HG02763 (cell line): ENCODE data around the gene N4BP2L2.

Source experiments
- ATAC-seq: cut with Tn5 transposase; IDR thresholded peaks from one replicate; pipeline ENCODE4 v1.9.1; 2021; ENCODE audit warnings: mild to moderate bottlenecking, moderate library complexity; ENCODE audit not compliant: unreplicated experiment

The N4BP2L2 gene

DNA sequence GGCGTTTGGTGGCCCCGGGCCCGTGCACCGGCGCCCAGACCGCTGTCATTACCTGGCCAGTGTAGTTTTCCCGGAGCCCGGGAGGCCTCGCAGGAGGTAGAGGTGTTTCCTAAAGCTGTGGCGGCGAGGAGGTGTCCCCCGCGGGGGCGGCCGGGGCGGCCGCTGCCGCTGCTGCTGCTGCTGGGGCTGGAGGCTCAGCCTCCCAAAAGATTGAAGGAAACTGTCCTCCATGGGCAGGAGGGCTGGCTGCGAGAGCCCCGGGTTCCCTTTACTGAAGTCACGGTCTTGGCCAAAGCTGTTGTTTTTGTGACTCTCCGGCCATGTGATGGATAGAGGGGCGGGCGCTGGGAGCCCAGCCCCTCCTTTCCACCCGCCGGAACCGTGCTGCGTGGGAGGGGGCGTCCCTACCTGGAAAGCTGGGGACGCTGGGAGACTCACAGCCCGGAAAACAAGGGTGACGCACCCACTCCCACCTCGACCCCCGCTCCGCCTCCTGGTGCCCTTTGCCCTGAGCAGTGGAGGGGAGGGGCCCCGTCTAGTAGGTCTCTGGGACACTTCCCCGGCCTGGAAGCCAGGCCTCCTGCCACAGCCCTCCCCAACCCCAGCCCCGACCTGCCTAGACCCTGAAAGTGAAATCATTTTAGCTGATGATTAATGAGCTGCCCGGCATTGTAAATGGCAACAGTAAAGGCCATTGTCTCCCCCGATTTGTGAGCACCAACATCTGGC is 110.6 kb downstream of the N4BP2L2 start, which contains the start of gene N4BP2L1:
Gene N4BP2L1 (minus strand): TSS at position 279 of the 729 bp plus-strand sequence. CDS start 48 bp downstream, at position 231.
- ATAC-seq: peak; percentile 74

DNA sequence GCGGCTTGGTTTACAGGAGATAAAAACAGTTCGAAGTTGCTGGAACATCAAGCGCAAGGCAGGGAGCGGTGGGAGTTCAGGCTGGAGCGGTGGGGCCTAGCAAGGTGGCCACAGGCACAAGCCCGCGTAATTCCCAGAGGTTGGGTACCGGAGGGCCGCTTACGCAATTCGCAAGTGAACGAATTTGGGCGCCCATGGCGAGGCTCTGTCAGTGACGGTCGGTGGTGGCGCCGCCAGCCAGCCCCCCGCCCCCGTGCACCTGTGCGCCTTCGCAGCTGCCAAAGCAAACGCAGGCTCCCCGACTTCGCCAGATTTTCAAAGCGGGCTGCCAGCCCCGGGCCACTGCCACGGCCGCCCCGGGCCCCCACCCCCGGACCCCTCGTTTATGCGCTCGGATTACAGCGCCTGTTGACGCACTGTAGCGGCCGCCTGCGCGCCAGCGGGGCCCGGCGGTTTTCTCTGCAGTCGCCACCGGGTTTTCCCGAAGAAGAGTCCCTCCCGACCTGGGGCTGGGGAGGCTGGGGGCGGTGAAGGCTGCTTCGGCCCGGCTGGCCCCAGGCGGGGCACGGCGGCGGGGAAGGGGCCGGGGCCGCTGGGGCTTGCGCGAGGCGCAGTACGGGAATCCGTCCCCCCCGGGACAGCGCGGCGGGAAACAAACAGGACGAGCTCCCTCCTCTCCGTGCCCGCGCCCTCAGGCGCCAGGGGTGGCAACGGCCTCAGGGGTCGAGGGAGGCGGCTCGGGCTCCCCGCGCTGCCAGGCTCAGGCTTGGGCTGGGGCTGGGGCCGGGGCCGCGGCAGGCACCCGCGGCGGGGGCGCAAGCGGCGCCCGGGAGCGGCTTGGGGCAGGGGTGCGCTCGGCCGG is 111.4 kb downstream of the N4BP2L2 start:
- ATAC-seq: peak; percentile 9

GRCh38 chr13:32426191-32426989 is 112.2 kb downstream of the N4BP2L2 start:
- ATAC-seq: peak; percentile 29

DNA sequence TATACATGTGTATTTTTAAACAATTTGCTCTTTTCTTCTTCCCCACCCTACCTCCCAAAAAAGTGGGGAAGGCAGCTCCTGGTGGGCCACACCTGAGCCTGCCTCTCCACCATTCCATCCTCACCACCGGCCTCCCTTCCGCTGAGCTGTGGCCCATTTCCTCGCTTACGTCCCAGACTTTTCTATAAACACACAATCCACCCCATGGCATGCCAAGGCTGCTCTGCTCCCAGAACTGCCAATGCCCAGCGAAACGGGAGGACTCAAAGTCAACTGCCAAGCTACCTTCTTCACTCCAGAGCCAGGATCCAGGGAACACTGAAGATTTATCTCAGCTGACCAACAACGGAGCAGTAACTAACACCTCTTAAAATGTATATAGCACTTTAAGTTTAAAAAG is 113.4 kb downstream of the N4BP2L2 start:
- no peak for ATAC-seq

- no peak for ATAC-seq
Observed at GRCh38 chr13:32423592-32423991, 115.0 kb downstream of the N4BP2L2 start.

GRCh38 chr13:32419862-32420261 is 118.7 kb downstream of the N4BP2L2 start:
- ATAC-seq: no peak

DNA sequence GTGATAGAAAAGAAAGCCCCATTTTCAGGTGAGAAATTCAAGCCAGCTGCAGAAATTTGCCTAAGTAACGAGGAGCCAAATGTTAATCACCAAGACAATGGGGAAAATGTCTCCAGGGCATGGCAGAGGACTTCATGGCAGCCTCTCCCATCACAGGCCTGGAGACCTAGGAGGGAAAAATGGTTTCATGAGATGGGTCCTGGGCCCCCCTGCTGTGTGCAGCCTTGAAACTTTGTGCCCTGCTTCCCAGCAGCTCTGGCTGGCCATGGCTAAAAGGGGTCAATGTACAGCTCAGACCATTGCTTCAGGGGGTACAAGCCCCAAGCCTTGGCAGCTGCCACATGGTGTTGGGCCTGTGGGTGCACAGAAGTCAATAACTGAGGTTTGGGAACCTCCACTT is 120.6 kb downstream of the N4BP2L2 start:
- no peak for ATAC-seq

DNA sequence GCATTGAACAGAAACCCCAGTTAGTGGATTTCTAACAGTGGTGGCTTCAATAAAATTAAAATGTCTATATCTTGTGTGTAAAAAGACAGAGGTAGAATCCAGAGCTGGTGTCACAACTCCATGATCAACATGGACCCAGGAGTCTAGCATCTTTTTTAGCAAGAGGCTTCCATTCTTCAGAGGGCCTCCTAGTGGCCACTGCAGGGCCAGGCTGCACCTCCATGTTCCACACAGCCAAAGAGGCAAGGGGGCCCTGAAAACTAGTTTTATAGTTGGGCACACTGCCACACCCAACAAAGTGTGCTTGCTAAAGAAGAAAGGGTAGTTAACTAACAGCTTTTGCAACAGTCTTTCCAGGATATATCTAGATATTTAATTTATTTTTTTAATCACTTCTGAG is 123.6 kb downstream of the N4BP2L2 start:
- no peak for ATAC-seq

DNA sequence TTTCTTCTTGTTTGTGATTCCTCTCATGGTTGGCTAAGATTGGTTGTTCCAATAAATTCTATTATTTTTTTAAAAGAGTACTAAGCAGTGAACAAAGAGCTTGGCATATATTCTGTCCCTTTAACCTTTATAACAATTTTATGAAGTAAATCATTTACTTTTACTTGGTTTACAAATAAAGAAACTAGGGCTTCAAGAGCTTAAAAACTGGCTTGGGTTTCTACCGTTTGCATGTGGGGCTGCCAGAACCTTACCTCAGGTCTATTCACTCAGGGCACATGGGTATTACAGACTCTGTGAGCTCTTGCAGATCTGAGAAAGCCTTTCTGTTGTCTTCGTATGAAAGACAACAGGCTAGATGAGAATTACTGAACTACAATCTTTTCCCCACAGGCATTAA is 124.0 kb downstream of the N4BP2L2 start:
- ATAC-seq: no peak

- ATAC-seq: no peak
Observed at GRCh38 chr13:32413284-32413683, 125.3 kb downstream of the N4BP2L2 start.

GRCh38 chr13:32409561-32410421 is 128.8 kb downstream of the N4BP2L2 start:
- no peak for ATAC-seq

DNA sequence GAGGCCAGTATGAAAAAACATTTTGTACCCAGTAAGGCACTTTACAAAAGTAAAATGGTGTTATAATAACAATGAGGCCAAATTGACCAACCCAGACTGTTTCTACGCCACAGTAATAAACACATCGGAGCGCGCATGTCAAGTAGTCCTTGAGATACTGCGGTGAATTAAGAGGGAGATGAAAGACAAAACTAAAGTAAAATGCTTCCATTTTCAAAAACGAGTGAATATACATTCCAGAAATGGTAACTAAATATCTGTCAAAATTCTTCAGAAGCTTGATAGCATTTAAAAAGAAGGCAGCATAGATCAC is 129.6 kb downstream of the N4BP2L2 start:
- ATAC-seq: no peak

- no peak for ATAC-seq
Observed at GRCh38 chr13:32408296-32409000, 130.1 kb downstream of the N4BP2L2 start.

GRCh38 chr13:32407854-32408253 is 130.7 kb downstream of the N4BP2L2 start:
- ATAC-seq: no peak

DNA sequence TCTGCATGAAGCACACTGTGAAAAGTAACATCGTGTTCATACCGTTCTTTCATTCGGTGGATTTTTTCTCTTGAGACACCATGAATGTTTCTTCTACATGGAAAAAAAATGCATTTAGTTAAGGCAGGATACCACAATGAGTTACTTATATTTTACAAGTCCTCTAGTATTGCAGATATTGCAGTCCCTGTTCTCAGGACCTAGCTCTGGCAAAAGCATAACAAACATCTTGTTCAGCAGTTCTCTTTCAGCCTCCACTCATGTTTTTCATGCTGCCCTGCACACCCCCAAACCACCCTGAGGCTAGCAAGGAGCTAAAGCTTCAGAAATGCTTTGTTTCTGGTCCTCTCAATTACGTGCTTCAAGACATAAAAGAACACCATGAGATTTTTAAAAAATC is 135.5 kb downstream of the N4BP2L2 start:
- ATAC-seq: no peak

- ATAC-seq: no peak
Observed at GRCh38 chr13:32391101-32391619, 147.4 kb downstream of the N4BP2L2 start.

- no peak for ATAC-seq
Observed at GRCh38 chr13:32390484-32390883, 148.1 kb downstream of the N4BP2L2 start.

DNA sequence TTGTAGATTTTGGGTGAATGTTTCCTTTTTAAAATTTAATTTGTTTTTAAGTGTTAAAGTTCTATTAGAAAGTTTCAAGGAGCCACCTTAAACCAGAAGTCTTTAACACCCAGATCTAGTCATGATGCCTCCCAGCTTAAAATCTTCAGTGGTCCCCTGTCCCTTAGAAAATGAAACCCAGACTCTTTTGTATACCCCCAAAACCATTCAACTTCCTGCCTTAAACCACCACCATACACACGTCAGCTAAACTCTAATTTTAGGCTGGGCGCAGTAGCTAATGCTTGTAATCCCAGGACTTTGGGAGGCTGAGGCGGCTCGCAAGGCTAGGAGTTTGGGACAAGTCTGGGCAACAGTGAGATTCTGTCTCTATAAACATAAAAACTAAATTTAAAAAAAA is 148.5 kb downstream of the N4BP2L2 start:
- peak; percentile 50 for ATAC-seq

DNA sequence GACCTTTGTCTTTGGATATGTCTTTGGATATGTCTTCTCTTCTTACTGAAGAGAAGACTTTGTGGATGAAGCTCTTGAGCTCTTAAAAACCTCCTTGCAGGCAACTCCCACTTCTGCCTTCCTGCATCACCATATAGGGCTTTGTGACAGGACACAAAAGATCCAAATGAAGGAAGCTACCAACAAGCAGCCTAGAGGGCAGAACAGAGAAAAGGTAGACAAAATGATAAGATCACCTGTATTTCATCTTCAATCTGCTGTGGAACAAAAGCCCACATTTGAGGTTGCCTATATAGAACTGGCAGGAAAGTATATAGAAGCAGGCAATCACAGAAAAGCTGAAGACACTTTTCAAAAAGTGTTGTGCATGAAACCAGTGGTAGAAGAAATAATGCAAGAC is 153.2 kb downstream of the N4BP2L2 start:
- ATAC-seq: no peak

GRCh38 chr13:32384702-32385101 is 153.9 kb downstream of the N4BP2L2 start:
- no peak for ATAC-seq
